Endodermal cell (in vitro differentiated cells): ENCODE results near the gene CARD14. TPM values are rescaled to one million over a fixed set of nuclear protein-coding genes. Genes with fewer than 3 reads are reported as not detected.

Experiments used
- DNase-seq: peaks from one replicate; pipeline ENCODE4 v3.0.0-alpha.2; 2017
- H3K27ac ChIP-seq: 2 replicates; pipeline ENCODE4 v1.5.1; 2013; ENCODE audit warnings: mild to moderate bottlenecking, low read depth, low read length, moderate library complexity
- H3K27me3 ChIP-seq: 2 replicates; pipeline ENCODE4 v1.6.1; 2013; ENCODE audit warnings: mild to moderate bottlenecking, low read length, moderate library complexity; ENCODE audit not compliant: insufficient read depth, control insufficient read depth, poor library complexity, severe bottlenecking
- H3K36me3 ChIP-seq: 2 replicates; pipeline ENCODE4 v1.7.0; 2013; ENCODE audit warnings: mild to moderate bottlenecking, low read length, moderate library complexity; ENCODE audit not compliant: control insufficient read depth, insufficient read depth
- H3K4me1 ChIP-seq: one replicate; pipeline ENCODE4 v1.7.0; 2013; ENCODE audit warnings: low read length; ENCODE audit not compliant: control insufficient read depth, insufficient read depth
- H3K4me3 ChIP-seq: 2 replicates; pipeline ENCODE4 v1.5.1; 2013; ENCODE audit warnings: mild to moderate bottlenecking, low read length, moderate library complexity
- H3K9ac ChIP-seq: 2 replicates; pipeline ENCODE4 v1.6.1; 2013; ENCODE audit warnings: mild to moderate bottlenecking, low read length, moderate library complexity; ENCODE audit not compliant: poor library complexity, severe bottlenecking; ENCODE audit errors: extremely low read depth
- H3K9me3 ChIP-seq: 2 replicates; pipeline ENCODE4 v1.6.1; 2013; ENCODE audit warnings: mild to moderate bottlenecking, low read length, moderate library complexity; ENCODE audit not compliant: control insufficient read depth
- H3K27ac Mint-ChIP-seq: 2 replicates; pipeline ENCODE4 v1.8.0; 2020; ENCODE audit warnings: mixed read lengths
- H3K27me3 Mint-ChIP-seq: 2 replicates; pipeline ENCODE4 v1.8.0; 2021; ENCODE audit warnings: mild to moderate bottlenecking, mixed read lengths; ENCODE audit not compliant: insufficient read depth
- H3K36me3 Mint-ChIP-seq: 2 replicates; pipeline ENCODE4 v1.8.0; 2020; ENCODE audit warnings: low read depth, mixed read lengths
- H3K4me1 Mint-ChIP-seq: 2 replicates; pipeline ENCODE4 v1.8.0; 2020; ENCODE audit warnings: mixed read lengths
- H3K4me3 Mint-ChIP-seq: 2 replicates; pipeline ENCODE4 v1.8.0; 2020; ENCODE audit warnings: mild to moderate bottlenecking, moderate library complexity, mixed read lengths
- H3K9me3 Mint-ChIP-seq: 2 replicates; pipeline ENCODE4 v1.8.0; 2020; ENCODE audit warnings: mild to moderate bottlenecking, mixed read lengths
- CTCF ChIP-seq: fragments of 200-600 bp; sonication (generic); conservative IDR thresholded peaks from 2 replicates; pipeline ENCODE4 v1.5.0; 2021; ENCODE audit warnings: antibody characterized with exemption, mild to moderate bottlenecking
- WGBS, 2 experiments: methylation state at CpG; one replicate each; pipeline versions ENCODE4 v1.1.5 to v1.1.7; 2013; ENCODE audit warnings: missing lambda C conversion rate in 2 of 2, mixed read lengths in 1 of 2; ENCODE audit not compliant: insufficient coverage in 1 of 2, insufficient read length in 1 of 2; 5-methylcytosine and 5-hydroxymethylcytosine counted together
- total RNA-seq, 2 donors: library from RNA; stranded (reverse); fragmentation: NEBNext Ultra II Directional in 1 of 2; extraction: Animal tissue kit (Norgen Biotek cat#: 25700) in 1 of 2; gene quantifications; 2 replicates in 1 of 2; 3 replicates in 1 of 2; pipeline ENCODE4 v1.2.1, GENCODE V29; 2021

CARD14 gene
- total RNA-seq, 2 donors from 2014 or later: 0.31 TPM; not detected in 1

GRCh38 chr17:80132906-80133625, 36.8 kb upstream of the CARD14 start:
- no peak for TF ChIP-seq CTCF
- no peak overlapping the region for H3K27ac ChIP-seq
- Mint-ChIP-seq H3K27me3 (no peaks in the 10 kb centered on the region), H3K36me3 (peaks cover 51% of the 10 kb centered on the region), H3K27ac (no peak overlapping the region), H3K4me3 (no peak overlapping the region), H3K4me1 (peaks cover 1% of the 10 kb centered on the region), H3K9me3 (no peaks in the 10 kb centered on the region)
- H3K9ac ChIP-seq: no peak overlapping the region
- peaks cover 51% of the 10 kb centered on the region for H3K36me3 ChIP-seq
- H3K9me3 ChIP-seq: no peaks in the 10 kb centered on the region
- WGBS, 2 experiments: 96 to 100% methylated on average over 4 to 5 of the region's 5 CpGs
- no peak for DNase-seq
- H3K27me3 ChIP-seq: no peaks in the 10 kb centered on the region
- no peaks in the 10 kb centered on the region for H3K4me1 ChIP-seq
- H3K4me3 ChIP-seq: no peak overlapping the region

GRCh38 chr17:80133626-80133970, 36.2 kb upstream of the CARD14 start:
- TF ChIP-seq CTCF: no peak
- WGBS, 2 experiments: 97 to 100% methylated on average over 3 to 6 of the region's 6 CpGs
- Histone ChIP-seq H3K27ac (no peak overlapping the region), H3K36me3 (peaks cover 57% of the 10 kb centered on the region), H3K9me3 (no peaks in the 10 kb centered on the region), H3K9ac (no peak overlapping the region), H3K4me1 (no peaks in the 10 kb centered on the region), H3K4me3 (no peak overlapping the region), H3K27me3 (no peaks in the 10 kb centered on the region)
- H3K27ac Mint-ChIP-seq: no peak overlapping the region
- no peaks in the 10 kb centered on the region for H3K9me3 Mint-ChIP-seq
- H3K36me3 Mint-ChIP-seq: peaks cover 56% of the 10 kb centered on the region
- no peak overlapping the region for H3K4me3 Mint-ChIP-seq
- DNase-seq: peak; percentile 50
- H3K27me3 Mint-ChIP-seq: no peaks in the 10 kb centered on the region
- peaks cover 1% of the 10 kb centered on the region for H3K4me1 Mint-ChIP-seq

GRCh38 chr17:80137131-80137530, 32.7 kb upstream of the CARD14 start:
- no peak overlapping the region for H3K9ac ChIP-seq
- no peak for TF ChIP-seq CTCF
- H3K36me3 ChIP-seq: peaks cover 90% of the 10 kb centered on the region
- H3K9me3 Mint-ChIP-seq: no peaks in the 10 kb centered on the region
- no peak overlapping the region for H3K27ac Mint-ChIP-seq
- peaks cover 90% of the 10 kb centered on the region for H3K36me3 Mint-ChIP-seq
- no peak overlapping the region for H3K4me3 ChIP-seq
- H3K4me1 Mint-ChIP-seq: no peaks in the 10 kb centered on the region
- no peaks in the 10 kb centered on the region for H3K27me3 ChIP-seq
- no peaks in the 10 kb centered on the region for H3K9me3 ChIP-seq
- H3K4me3 Mint-ChIP-seq: no peak overlapping the region
- 79 to 95% methylated on average over 4 to 9 of the region's 9 CpGs for WGBS, 2 experiments
- H3K27ac ChIP-seq: no peak overlapping the region
- peak; percentile 36 for DNase-seq
- H3K27me3 Mint-ChIP-seq: no peaks in the 10 kb centered on the region
- H3K4me1 ChIP-seq: no peaks in the 10 kb centered on the region
